GM23338 (cell line): ENCODE measurements around the gene UST. TPM values are rescaled to one million over a fixed set of nuclear protein-coding genes. Genes with fewer than 3 reads are reported as not detected.

Source experiments
- ATAC-seq: fragments of 200-7000 bp; cut with Tn5 transposase; 3 replicates; pipeline ENCODE4 v1.9.1; 2020
- DNase-seq: peaks from one replicate; pipeline ENCODE4 v3.0.0-alpha.2; 2015; ENCODE audit warnings: low spot score
- H2AFZ ChIP-seq: fragments of 200-600 bp; sonication (generic); 2 replicates; pipeline ENCODE4 v1.8.0; 2016; ENCODE audit warnings: antibody characterized with exemption, mild to moderate bottlenecking, moderate library complexity
- H3F3A ChIP-seq: fragments of 200-600 bp; sonication (generic); replicated peaks from 2 replicates; pipeline ENCODE4 v1.8.0; 2017; ENCODE audit warnings: antibody characterized with exemption, mixed run types, low read depth
- H3K27ac ChIP-seq: fragments of 200-600 bp; sonication (generic); 2 replicates; pipeline ENCODE4 v1.6.1; 2016; ENCODE audit warnings: low read depth
- H3K27me3 ChIP-seq: fragments of 200-600 bp; sonication (generic); 2 replicates; pipeline ENCODE4 v1.8.0; 2016; ENCODE audit warnings: mild to moderate bottlenecking, mixed run types, moderate library complexity; ENCODE audit not compliant: insufficient read depth
- H3K36me3 ChIP-seq: fragments of 200-600 bp; sonication (generic); 2 replicates; pipeline ENCODE4 v1.8.0; 2016; ENCODE audit warnings: mild to moderate bottlenecking; ENCODE audit not compliant: insufficient read depth
- H3K4me1 ChIP-seq: fragments of 200-600 bp; sonication (generic); 2 replicates; pipeline ENCODE4 v1.8.0; 2016; ENCODE audit warnings: mild to moderate bottlenecking, moderate library complexity; ENCODE audit not compliant: insufficient read depth
- H3K4me2 ChIP-seq: fragments of 200-600 bp; sonication (generic); 2 replicates; pipeline ENCODE4 v1.7.1; 2017; ENCODE audit warnings: mixed run types
- H3K4me3 ChIP-seq: fragments of 200-600 bp; sonication (generic); 2 replicates; pipeline ENCODE4 v1.6.1; 2016; ENCODE audit warnings: mixed run types
- H3K79me2 ChIP-seq: fragments of 200-600 bp; sonication (generic); replicated peaks from 2 replicates; pipeline ENCODE4 v1.8.0; 2017; ENCODE audit warnings: mild to moderate bottlenecking; ENCODE audit not compliant: insufficient read depth
- H3K9me2 ChIP-seq: fragments of 200-600 bp; sonication (generic); 2 replicates; pipeline ENCODE4 v1.8.0; 2017; ENCODE audit not compliant: insufficient read depth
- H4K20me1 ChIP-seq: fragments of 200-600 bp; sonication (generic); replicated peaks from 2 replicates; pipeline ENCODE4 v1.8.0; 2017; ENCODE audit warnings: mild to moderate bottlenecking; ENCODE audit not compliant: insufficient read depth
- H3K27ac Mint-ChIP-seq: 2 replicates; pipeline ENCODE4 v1.8.0; 2020; ENCODE audit warnings: inconsistent platforms, mild to moderate bottlenecking, moderate library complexity, mixed read lengths
- H3K27me3 Mint-ChIP-seq: 3 replicates; pipeline ENCODE4 v1.8.0; 2022; ENCODE audit warnings: low read depth, mild to moderate bottlenecking, moderate library complexity, mixed read lengths, inconsistent platforms; ENCODE audit not compliant: insufficient read depth, poor library complexity
- H3K36me3 Mint-ChIP-seq: 3 replicates; pipeline ENCODE4 v1.8.0; 2021; ENCODE audit warnings: low read depth, mild to moderate bottlenecking, inconsistent platforms, moderate library complexity, mixed read lengths
- H3K4me1 Mint-ChIP-seq: 3 replicates; pipeline ENCODE4 v1.8.0; 2020; ENCODE audit warnings: mild to moderate bottlenecking, inconsistent platforms, mixed read lengths
- H3K4me3 Mint-ChIP-seq: 3 replicates; pipeline ENCODE4 v1.8.0; 2021; ENCODE audit warnings: moderate library complexity, mild to moderate bottlenecking, inconsistent platforms, mixed read lengths
- H3K9me3 Mint-ChIP-seq: 3 replicates; pipeline ENCODE4 v1.8.0; 2020; ENCODE audit warnings: moderate library complexity, mild to moderate bottlenecking, inconsistent platforms, mixed read lengths
- CREB1 ChIP-seq: fragments of 250-450 bp; sonication (Bioruptor Pico); IDR thresholded peaks from 2 replicates; pipeline ENCODE4 v1.5.0; 2020; ENCODE audit warnings: low read depth, mild to moderate bottlenecking, moderate library complexity
- EZH2 ChIP-seq: fragments of 200-600 bp; sonication (generic); IDR thresholded peaks from one replicate; pipeline ENCODE4 v1.8.0; 2017; ENCODE audit warnings: antibody characterized with exemption, mild to moderate bottlenecking, low read depth; ENCODE audit not compliant: unreplicated experiment
- EZH2phosphoT487 ChIP-seq: fragments of 200-600 bp; sonication (generic); IDR thresholded peaks from one replicate; pipeline ENCODE4 v1.8.1; 2018; ENCODE audit warnings: antibody characterized with exemption; ENCODE audit not compliant: unreplicated experiment
- JUNB ChIP-seq: IDR thresholded peaks from one replicate; pipeline ENCODE4 v1.6.1; 2016; ENCODE audit warnings: antibody characterized with exemption; ENCODE audit not compliant: unreplicated experiment
- POLR2AphosphoS5 ChIP-seq: IDR thresholded peaks from 2 replicates; pipeline ENCODE4 v1.6.1; 2016; ENCODE audit warnings: antibody characterized with exemption, low read depth
- REST ChIP-seq: IDR thresholded peaks from one replicate; pipeline ENCODE4 v1.6.1; 2018; ENCODE audit warnings: antibody characterized with exemption; ENCODE audit not compliant: unreplicated experiment
- STAT1 ChIP-seq: IDR thresholded peaks from one replicate; pipeline ENCODE4 v1.6.1; 2016; ENCODE audit warnings: antibody characterized with exemption; ENCODE audit not compliant: unreplicated experiment
- polyA plus RNA-seq: library from polyadenylated mRNA; unstranded; fragments of >200 nt; fragmentation: Nextera tagmentation; extraction: Ambion mirVana; gene quantifications from 2 replicates; pipeline ENCODE4 v1.2.1, GENCODE V29; 2016
- total RNA-seq: library from RNA; depleted of rRNA; stranded (reverse); fragments of >200 nt; shearing (Covaris generic); gene quantifications from 2 replicates; pipeline ENCODE4 v1.2.3, GENCODE V29; 2014
- TF ChIP-seq, protein P1 (sequence below), 2 experiments: fragments of 200-600 bp in 1 of 2; sonication (generic) in 1 of 2; conservative IDR thresholded peaks; 2 replicates each; pipeline versions ENCODE4 v1.5.1 to v1.6.1; 2016 to 2017; ENCODE audit warnings: antibody characterized with exemption in 2 of 2, low read depth in 2 of 2, mild to moderate bottlenecking in 2 of 2, moderate library complexity in 1 of 2
- TF ChIP-seq, protein P2 (sequence below): IDR thresholded peaks from 2 replicates; pipeline ENCODE4 v1.6.1; 2016; ENCODE audit warnings: antibody characterized with exemption

Gene UST
- total and polyA plus RNA-seq, 2 experiments from 2014 or later: 12.6 to 33.0 TPM

DNA sequence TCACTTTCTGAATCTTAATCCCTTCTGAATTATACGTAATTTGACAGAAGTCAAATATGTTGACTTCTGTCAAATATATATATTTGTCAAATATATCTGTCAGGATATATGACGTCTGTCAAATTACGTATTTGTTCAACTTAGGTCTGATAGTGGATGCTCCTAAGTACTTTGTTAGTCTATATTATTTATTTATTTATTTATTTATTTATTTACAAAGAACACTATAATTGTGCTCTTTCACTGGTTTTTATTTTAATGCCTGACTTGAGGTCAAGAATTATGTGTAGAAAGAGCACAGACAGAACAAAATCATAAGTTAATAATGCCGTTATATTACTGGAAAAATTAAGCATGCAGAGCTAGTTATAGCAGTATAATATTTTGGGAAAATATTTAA lies 81.2 kb downstream of the UST start:
- Histone ChIP-seq H3K27ac (no peak overlapping the region), H3K4me2 (no peak overlapping the region), H4K20me1 (0 out of 2 replicates have a peak, but pooled peaks cover 4% of the 10 kb centered on the region), H3K27me3 (no peaks in the 10 kb centered on the region), H2AFZ (no peak overlapping the region), H3K9me2 (no peaks in the 10 kb centered on the region; the same call in 1 of the 2 replicates), H3K4me3 (no peak overlapping the region), H3K4me1 (peaks cover 35% of the 10 kb centered on the region), H3F3A (no peaks in the 10 kb centered on the region), H3K36me3 (no peaks in the 10 kb centered on the region), H3K79me2 (peaks cover 99% of the 10 kb centered on the region)
- peaks cover 3% of the 10 kb centered on the region; the same call in 2 of the 3 replicates for H3K9me3 Mint-ChIP-seq
- peaks cover 9% of the 10 kb centered on the region for H3K27me3 Mint-ChIP-seq
- no peak for ATAC-seq
- no peak overlapping the region for H3K27ac Mint-ChIP-seq
- TF ChIP-seq, protein P1, sequence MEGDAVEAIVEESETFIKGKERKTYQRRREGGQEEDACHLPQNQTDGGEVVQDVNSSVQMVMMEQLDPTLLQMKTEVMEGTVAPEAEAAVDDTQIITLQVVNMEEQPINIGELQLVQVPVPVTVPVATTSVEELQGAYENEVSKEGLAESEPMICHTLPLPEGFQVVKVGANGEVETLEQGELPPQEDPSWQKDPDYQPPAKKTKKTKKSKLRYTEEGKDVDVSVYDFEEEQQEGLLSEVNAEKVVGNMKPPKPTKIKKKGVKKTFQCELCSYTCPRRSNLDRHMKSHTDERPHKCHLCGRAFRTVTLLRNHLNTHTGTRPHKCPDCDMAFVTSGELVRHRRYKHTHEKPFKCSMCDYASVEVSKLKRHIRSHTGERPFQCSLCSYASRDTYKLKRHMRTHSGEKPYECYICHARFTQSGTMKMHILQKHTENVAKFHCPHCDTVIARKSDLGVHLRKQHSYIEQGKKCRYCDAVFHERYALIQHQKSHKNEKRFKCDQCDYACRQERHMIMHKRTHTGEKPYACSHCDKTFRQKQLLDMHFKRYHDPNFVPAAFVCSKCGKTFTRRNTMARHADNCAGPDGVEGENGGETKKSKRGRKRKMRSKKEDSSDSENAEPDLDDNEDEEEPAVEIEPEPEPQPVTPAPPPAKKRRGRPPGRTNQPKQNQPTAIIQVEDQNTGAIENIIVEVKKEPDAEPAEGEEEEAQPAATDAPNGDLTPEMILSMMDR (conservative IDR thresholded peaks at IDR 0.05; ENCODE audit: low read depth in 2 of 2): no peak
- TF ChIP-seq EZH2 (no peak), EZH2phosphoT487 (no peak), CREB1 (CRISPR knock-in tag) (no peak), REST (no peak)
- TF ChIP-seq, protein P2, sequence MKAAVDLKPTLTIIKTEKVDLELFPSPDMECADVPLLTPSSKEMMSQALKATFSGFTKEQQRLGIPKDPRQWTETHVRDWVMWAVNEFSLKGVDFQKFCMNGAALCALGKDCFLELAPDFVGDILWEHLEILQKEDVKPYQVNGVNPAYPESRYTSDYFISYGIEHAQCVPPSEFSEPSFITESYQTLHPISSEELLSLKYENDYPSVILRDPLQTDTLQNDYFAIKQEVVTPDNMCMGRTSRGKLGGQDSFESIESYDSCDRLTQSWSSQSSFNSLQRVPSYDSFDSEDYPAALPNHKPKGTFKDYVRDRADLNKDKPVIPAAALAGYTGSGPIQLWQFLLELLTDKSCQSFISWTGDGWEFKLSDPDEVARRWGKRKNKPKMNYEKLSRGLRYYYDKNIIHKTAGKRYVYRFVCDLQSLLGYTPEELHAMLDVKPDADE: no peak
- H3K4me3 Mint-ChIP-seq: no peak overlapping the region
- peaks cover 47% of the 10 kb centered on the region for H3K4me1 Mint-ChIP-seq
- peaks cover 22% of the 10 kb centered on the region for H3K36me3 Mint-ChIP-seq
- no peak for DNase-seq

DNA sequence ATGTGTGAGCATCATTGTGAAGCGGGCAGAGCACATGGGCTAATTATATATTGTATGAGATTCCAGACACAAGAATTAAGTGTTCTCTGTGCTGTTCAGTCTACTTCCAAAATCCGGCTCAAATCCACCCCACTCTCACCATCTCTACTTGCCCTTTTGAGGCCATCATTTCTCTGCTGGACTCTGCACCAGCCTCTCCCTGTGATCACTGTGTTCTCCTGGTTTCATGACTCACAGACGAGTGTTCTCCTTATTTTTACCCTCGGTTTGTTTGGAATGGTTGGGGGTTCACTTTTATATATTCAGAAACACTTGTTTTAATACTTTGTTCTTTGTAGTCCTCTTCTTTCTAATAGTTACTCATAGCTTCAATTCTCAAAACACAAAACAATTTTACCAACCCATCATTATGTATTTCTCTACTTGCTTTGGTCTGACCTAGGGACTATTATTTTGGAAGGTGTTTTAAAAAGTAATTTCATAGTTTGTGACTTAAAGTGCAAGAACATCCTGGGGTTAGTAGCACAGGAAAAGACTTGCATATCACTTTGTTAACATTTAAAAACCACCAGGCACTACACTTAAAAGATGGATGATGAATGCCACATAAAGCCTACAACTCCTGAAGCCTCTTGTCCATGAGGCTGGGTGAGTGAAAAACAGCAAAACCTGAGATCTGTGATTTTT lies 82.7 kb downstream of the UST start:
- Mint-ChIP-seq H3K36me3 (peaks cover 18% of the 10 kb centered on the region), H3K9me3 (peaks cover 3% of the 10 kb centered on the region; the same call in 1 of the 3 replicates)
- TF ChIP-seq, protein P1 (conservative IDR thresholded peaks at IDR 0.05; ENCODE audit: low read depth in 2 of 2): no peak
- TF ChIP-seq JUNB (no peak), STAT1 (no peak), REST (no peak), POLR2AphosphoS5 (no peak)

More for the DNA sequence above, 82.7 kb downstream of the UST start:
- Histone ChIP-seq H2AFZ (no peak overlapping the region), H4K20me1 (peaks cover 6% of the 10 kb centered on the region; the same call in 1 of the 2 replicates), H3F3A (no peaks in the 10 kb centered on the region), H3K27me3 (no peaks in the 10 kb centered on the region), H3K79me2 (peaks cover 99% of the 10 kb centered on the region), H3K4me1 (peaks cover 34% of the 10 kb centered on the region), H3K36me3 (no peaks in the 10 kb centered on the region), H3K9me2 (no peaks in the 10 kb centered on the region), H3K27ac (no peak overlapping the region), H3K4me3 (no peak overlapping the region), H3K4me2 (no peak overlapping the region)
- peak overlapping the region; percentile 45; the same call in 1 of the 2 replicates for H3K27ac Mint-ChIP-seq
- DNase-seq: no peak
- H3K4me3 Mint-ChIP-seq: no peak overlapping the region; the same call in 2 of the 3 replicates
- H3K27me3 Mint-ChIP-seq: peaks cover 6% of the 10 kb centered on the region
- peaks cover 53% of the 10 kb centered on the region for H3K4me1 Mint-ChIP-seq
- no peak for ATAC-seq
